HG02840 (cell line): ENCODE measurements around the gene GALK1.

ENCODE experiments used
- ATAC-seq: cut with Tn5 transposase; IDR thresholded peaks from one replicate; pipeline ENCODE4 v1.9.1; 2021; ENCODE audit warnings: mild to moderate bottlenecking, moderate library complexity, moderate number of reproducible peaks; ENCODE audit not compliant: unreplicated experiment, low FRiP score

The GALK1 gene

GRCh38 chr17:75730065-75730464 is 34.9 kb downstream of the GALK1 start:
- no peak for ATAC-seq

DNA sequence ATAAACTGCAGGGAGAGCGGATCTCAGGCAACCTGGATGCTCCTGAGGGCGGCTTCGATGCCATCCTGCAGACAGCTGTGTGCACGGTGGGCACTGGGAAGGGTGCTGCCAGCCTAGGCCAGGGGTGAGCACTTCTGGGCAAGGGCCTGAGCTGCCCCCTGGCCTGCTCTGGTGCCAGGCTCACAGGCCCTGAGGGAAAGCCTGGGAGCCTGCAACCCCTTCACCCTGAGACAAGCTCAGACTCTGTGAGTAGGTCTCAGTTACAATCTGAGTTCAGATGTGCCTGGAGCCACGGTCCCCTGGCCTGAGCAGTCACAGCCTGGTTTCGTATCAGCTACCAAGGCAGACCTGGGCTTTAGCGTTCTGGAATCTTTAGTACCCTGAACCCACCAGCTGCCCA is 35.6 kb downstream of the GALK1 start:
- no peak for ATAC-seq

DNA sequence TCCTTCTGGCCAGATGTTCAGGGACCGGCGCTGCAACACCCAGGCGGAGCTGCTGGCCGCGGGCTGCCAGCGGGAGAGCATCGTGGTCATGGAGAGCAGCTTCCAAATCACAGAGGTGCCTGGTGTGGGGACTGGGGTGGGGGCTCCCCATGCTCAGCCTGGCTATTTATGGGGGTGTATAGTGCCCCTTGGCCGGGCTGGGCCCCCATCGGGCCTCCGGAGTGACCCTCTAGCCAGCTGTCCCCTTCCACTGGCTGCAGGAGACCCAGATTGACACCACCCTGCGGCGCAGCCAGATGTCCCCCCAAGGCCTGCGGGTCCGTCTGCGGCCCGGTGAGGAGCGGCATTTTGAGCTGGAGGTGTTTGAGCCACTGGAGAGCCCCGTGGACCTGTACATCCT is 37.6 kb downstream of the GALK1 start:
- ATAC-seq, result no peak

GRCh38 chr17:75725504-75725903 is 39.5 kb downstream of the GALK1 start:
- no peak for ATAC-seq

DNA sequence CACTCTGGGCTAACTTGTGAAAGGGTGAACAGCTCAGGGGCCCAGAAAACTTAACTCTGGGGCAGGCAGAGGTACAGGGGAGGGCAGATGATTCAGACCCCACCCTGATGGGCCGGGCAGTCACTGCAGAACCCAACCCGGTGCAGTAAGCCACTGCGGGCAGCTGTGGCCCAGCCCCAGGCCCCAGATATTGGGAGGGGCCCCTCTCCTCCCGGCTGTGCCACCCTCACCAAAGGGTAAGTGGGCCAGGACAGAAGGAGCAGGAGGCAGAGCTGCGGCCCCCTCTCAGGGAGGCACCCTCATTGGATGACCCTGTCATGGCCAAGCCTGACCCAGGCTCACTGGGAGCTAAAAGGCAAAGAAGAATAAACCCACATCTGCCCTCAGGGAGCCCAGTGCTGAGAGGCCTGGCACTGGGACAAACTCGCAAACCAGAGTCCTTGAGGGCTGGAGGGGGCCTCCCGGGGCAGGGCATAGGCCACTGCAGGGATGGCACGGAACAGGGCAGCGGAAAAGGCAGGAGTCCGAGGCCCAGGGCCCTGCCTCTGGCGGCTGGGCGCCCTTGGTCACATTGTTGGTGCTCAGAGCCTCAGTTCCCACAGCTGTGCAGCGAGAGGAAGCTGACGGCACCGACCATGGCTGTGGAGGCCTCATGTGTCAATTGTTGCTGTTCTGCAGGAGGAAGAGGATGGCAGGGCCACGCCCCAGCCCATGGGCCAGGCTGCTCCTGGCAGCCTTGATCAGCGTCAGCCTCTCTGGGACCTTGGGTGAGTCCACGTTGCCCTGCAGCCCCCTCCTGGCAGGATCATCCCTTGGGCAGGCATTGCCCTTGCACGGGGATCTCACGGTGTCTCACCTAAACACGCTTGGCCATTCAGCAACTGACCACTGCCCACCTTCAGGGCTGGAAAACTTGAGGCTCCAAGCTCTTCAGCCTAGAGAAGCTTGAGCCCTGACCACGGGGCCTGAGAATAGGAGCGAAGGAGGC is 40.7 kb downstream of the GALK1 start:
- no peak for ATAC-seq

GRCh38 chr17:75723171-75723930 is 41.6 kb downstream of the GALK1 start:
- ATAC-seq, result no peak

- ATAC-seq, result no peak
Measured at GRCh38 chr17:75722542-75723095, 42.4 kb downstream of the GALK1 start.

DNA sequence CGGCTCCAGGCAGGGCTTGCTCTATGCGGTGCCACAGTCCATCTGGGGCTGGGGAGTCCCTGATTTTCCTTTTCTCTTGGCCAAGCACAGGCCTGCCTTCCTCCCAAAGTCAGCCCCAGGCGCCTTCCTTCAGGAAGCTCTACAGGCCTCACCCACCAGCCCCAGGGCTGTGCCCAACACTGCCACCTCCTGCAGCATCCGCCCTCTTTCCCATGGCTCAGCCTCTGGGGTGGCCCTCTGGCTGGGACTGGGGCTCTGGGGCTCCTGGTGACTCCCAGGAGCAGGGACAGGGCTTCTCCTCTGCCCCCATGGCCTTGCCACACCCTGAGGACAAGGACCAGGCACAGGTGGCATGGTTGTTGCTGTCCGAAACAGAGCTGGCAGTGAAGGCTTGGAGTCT is 42.9 kb downstream of the GALK1 start:
- no peak for ATAC-seq

GRCh38 chr17:75721463-75722011 is 43.5 kb downstream of the GALK1 start:
- no peak for ATAC-seq

DNA sequence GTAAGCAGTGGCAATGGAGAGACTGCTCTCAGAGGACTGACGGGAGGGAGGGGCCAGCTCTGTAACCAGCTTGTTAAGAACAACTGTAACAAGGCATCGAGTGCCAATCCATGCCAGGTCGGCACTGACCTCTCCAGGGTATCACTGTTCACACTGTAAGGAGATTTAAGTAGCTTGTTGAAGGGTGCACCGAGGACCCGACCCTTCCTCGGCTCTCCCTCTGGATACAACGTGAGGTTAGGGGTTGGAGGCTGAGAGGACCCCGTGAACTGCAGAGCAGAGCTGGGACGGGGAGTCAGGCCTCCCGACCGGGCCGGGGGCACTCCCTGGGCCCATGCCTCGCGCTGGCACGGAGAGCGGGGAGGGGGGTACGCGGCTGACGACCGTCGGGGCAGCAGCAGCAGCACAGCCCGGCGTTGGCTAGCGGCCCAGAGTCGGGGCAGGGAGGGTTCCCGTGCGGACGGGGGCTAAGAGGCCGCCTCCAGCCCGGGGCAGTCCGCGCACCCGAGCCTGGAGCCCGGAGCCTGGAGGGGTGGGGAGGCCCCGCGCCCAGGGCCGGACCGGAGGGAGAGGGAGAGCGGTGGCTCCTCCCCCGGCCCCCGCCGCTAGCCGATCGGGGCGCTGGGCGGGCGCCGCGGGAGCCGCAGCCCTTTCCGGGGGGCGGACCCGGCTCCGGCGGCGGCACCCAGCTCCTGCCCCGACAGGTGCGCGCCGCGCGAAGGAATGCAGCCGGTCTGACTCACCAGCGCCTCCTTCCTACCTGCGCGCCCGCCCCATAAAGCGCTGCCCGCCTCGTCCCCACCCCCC is 44.1 kb downstream of the GALK1 start, which contains the start of gene ITGB4:
TSS of gene ITGB4 (plus strand) at position 804 of the 807 bp plus-strand sequence. CDS start 3,245 bp downstream, outside the sequence.
- ATAC-seq, result no peak

- no peak for ATAC-seq
Measured at GRCh38 chr17:75719732-75720131, 45.3 kb downstream of the GALK1 start.

GRCh38 chr17:75712446-75712845 is 52.5 kb downstream of the GALK1 start:
- no peak for ATAC-seq
